SU-DHL-6 (cell line): ENCODE data around the gene PJVK.

Experiments used
- H2AFZ ChIP-seq: fragments of 200-600 bp; sonication (generic); 2 replicates; pipeline ENCODE4 v1.6.1; 2014; ENCODE audit warnings: low read depth, mild to moderate bottlenecking, moderate library complexity, mixed read lengths, antibody characterized with exemption, low read length; ENCODE audit not compliant: severe bottlenecking
- H3F3A ChIP-seq: fragments of 200-600 bp; shearing (Covaris generic); 2 replicates; pipeline ENCODE4 v1.6.0; 2016; ENCODE audit warnings: antibody characterized with exemption, mild to moderate bottlenecking; ENCODE audit not compliant: insufficient read depth
- H3K27ac ChIP-seq: fragments of 200-600 bp; sonication (generic); 2 replicates; pipeline ENCODE4 v1.5.1; 2016; ENCODE audit warnings: low read depth, mild to moderate bottlenecking, low read length, moderate library complexity, mixed read lengths
- H3K27me3 ChIP-seq: fragments of 200-600 bp; sonication (generic), shearing (Covaris generic); 2 replicates; pipeline ENCODE4 v1.6.0; 2014; ENCODE audit warnings: mild to moderate bottlenecking, low read length
- H3K36me3 ChIP-seq: fragments of 200-600 bp; sonication (generic); 2 replicates; pipeline ENCODE4 v1.6.1; 2014; ENCODE audit warnings: mild to moderate bottlenecking, low read length, mixed read lengths
- H3K4me2 ChIP-seq: fragments of 300-600, 200-600 bp; shearing (Covaris generic), sonication (generic); 2 replicates; pipeline ENCODE4 v1.6.0; 2014; ENCODE audit warnings: low read length, low read depth, mild to moderate bottlenecking; ENCODE audit not compliant: poor library complexity, severe bottlenecking
- H3K4me3 ChIP-seq: fragments of 200-600 bp; sonication (generic); 2 replicates; pipeline ENCODE4 v1.5.1; 2014; ENCODE audit warnings: antibody characterized with exemption, low read length, mild to moderate bottlenecking, mixed read lengths; ENCODE audit not compliant: insufficient read depth, poor library complexity, severe bottlenecking
- H3K79me2 ChIP-seq: fragments of 200-600 bp; sonication (generic); 2 replicates; pipeline ENCODE4 v1.6.1; 2014; ENCODE audit warnings: mild to moderate bottlenecking, low read length, moderate library complexity; ENCODE audit not compliant: insufficient read depth
- H3K9ac ChIP-seq: fragments of 200-600 bp; sonication (generic); 2 replicates; pipeline ENCODE4 v1.7.0; 2014; ENCODE audit warnings: mild to moderate bottlenecking, low read length
- H3K9me2 ChIP-seq: fragments of 200-600 bp; sonication (generic); replicated peaks from 2 replicates; pipeline ENCODE4 v1.6.1; 2014; ENCODE audit warnings: low read length; ENCODE audit not compliant: insufficient read depth
- H3K9me3 ChIP-seq: fragments of 200-600 bp; sonication (generic); 2 replicates; pipeline ENCODE4 v1.6.1; 2014; ENCODE audit warnings: low read length, mixed read lengths; ENCODE audit not compliant: insufficient read depth
- H4K20me1 ChIP-seq: fragments of 200-600 bp; sonication (generic); 2 replicates; pipeline ENCODE4 v1.6.1; 2014; ENCODE audit warnings: low read depth, mild to moderate bottlenecking, antibody characterized with exemption, low read length, moderate library complexity, mixed read lengths
- EZH2phosphoT487 ChIP-seq: fragments of 200-600 bp; sonication (generic), shearing (Covaris generic); conservative IDR thresholded peaks from 2 replicates; pipeline ENCODE4 v1.6.1; 2018; ENCODE audit warnings: mild to moderate bottlenecking, antibody characterized with exemption, low read length, moderate library complexity, mixed read lengths
- TF ChIP-seq, protein P1 (sequence below): fragments of 200-600 bp; sonication (generic); IDR thresholded peaks from one replicate; pipeline ENCODE4 v1.5.1; 2017; ENCODE audit warnings: antibody characterized with exemption, mild to moderate bottlenecking, low read length, moderate library complexity; ENCODE audit not compliant: insufficient read depth, poor library complexity, severe bottlenecking

PJVK gene

GRCh38 chr2:178436662-178437061, 14.5 kb upstream of the PJVK start:
- no peak overlapping the region for H3K4me3 ChIP-seq
- no peak overlapping the region for H2AFZ ChIP-seq
- no peaks in the 10 kb centered on the region for H3K27me3 ChIP-seq
- no peak overlapping the region for H3K9ac ChIP-seq
- H3K27ac ChIP-seq = no peak overlapping the region
- no peak for TF ChIP-seq EZH2phosphoT487
- TF ChIP-seq, protein P1, sequence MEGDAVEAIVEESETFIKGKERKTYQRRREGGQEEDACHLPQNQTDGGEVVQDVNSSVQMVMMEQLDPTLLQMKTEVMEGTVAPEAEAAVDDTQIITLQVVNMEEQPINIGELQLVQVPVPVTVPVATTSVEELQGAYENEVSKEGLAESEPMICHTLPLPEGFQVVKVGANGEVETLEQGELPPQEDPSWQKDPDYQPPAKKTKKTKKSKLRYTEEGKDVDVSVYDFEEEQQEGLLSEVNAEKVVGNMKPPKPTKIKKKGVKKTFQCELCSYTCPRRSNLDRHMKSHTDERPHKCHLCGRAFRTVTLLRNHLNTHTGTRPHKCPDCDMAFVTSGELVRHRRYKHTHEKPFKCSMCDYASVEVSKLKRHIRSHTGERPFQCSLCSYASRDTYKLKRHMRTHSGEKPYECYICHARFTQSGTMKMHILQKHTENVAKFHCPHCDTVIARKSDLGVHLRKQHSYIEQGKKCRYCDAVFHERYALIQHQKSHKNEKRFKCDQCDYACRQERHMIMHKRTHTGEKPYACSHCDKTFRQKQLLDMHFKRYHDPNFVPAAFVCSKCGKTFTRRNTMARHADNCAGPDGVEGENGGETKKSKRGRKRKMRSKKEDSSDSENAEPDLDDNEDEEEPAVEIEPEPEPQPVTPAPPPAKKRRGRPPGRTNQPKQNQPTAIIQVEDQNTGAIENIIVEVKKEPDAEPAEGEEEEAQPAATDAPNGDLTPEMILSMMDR = no peak
- no peaks in the 10 kb centered on the region for H3K9me2 ChIP-seq
- H3K79me2 ChIP-seq = no peaks in the 10 kb centered on the region
- H3F3A ChIP-seq = peaks cover 14% of the 10 kb centered on the region; the same call in 1 of the 2 replicates
- H3K36me3 ChIP-seq = peaks cover 66% of the 10 kb centered on the region; the same call in 1 of the 2 replicates
- no peaks in the 10 kb centered on the region for H4K20me1 ChIP-seq
- no peak overlapping the region for H3K4me2 ChIP-seq
- H3K9me3 ChIP-seq = no peaks in the 10 kb centered on the region

DNA sequence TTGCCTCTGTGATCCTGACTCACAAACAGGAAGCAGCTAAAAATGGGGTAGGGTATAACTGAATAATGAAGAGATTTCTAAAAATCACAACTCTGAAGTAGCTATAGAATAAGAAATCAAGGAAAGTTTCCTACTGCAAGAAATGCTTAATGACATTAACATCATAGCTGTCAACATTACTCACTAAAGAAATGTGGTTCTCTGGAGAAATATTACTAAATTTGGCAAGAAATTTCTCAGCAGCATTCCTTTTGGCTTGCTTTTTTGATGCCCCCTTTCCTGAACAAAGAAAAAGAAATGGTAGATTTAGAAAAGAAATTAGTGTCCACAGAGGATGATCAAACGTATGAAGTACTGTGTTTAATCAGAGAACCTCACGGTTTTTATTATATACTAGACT, 9.8 kb upstream of the PJVK start:
- no peaks in the 10 kb centered on the region for H3K9me2 ChIP-seq
- no peaks in the 10 kb centered on the region for H3K27me3 ChIP-seq
- peaks cover 68% of the 10 kb centered on the region for H3K36me3 ChIP-seq
- H3K27ac ChIP-seq = no peak overlapping the region
- H3F3A ChIP-seq = 0 out of 2 replicates have a peak, but pooled peaks cover 13% of the 10 kb centered on the region
- no peaks in the 10 kb centered on the region for H3K79me2 ChIP-seq
- no peaks in the 10 kb centered on the region for H4K20me1 ChIP-seq
- no peak overlapping the region for H3K9ac ChIP-seq
- TF ChIP-seq, protein P1 = no peak
- TF ChIP-seq EZH2phosphoT487 = no peak
- no peak overlapping the region for H3K4me2 ChIP-seq
- H3K9me3 ChIP-seq = no peaks in the 10 kb centered on the region
- no peak overlapping the region for H3K4me3 ChIP-seq
- no peak overlapping the region for H2AFZ ChIP-seq

DNA sequence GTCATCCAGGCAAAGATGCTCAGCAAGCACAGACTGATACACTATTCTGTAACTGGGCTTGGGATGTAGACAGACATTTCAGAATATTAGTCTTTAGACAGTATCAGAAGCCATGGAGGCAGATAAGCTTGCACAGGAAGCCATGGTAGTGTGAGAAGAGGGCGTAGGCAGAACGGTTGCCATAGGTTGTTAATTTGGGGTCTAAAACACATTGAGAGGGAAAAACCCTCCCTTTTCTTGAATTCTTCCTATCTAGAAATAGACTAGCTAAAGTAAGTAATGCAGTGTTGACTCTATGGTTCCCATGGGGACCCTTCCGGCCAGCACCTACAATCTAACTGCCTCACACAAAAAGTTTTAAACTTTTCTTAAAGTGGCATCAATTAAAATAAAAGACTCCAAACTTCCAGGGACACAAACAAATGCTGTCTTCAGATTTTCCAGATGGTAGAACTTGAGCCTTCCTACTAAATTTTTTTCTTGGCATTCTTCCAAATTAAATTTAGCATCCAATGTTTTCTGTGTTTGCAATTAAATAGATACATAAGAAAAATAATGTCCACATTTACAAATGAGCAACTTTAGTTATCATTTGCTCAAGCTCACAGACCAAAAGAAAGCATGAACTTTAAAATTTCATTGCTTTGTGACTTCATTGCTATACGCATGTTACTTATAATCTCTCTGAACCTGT, 2.1 kb upstream of the PJVK start:
- TF ChIP-seq, protein P1 = no peak
- no peak for TF ChIP-seq EZH2phosphoT487
- no peaks in the 10 kb centered on the region for H3K9me3 ChIP-seq
- H3K9ac ChIP-seq = peak overlapping the region; percentile 74
- peak overlapping the region; percentile 91 for H3K27ac ChIP-seq
- no peaks in the 10 kb centered on the region for H4K20me1 ChIP-seq
- peaks cover 23% of the 10 kb centered on the region for H3K79me2 ChIP-seq
- peak overlapping the region; percentile 77 for H3K4me3 ChIP-seq
- no peak overlapping the region for H2AFZ ChIP-seq
- peaks cover 16% of the 10 kb centered on the region for H3K36me3 ChIP-seq
- H3K27me3 ChIP-seq = no peaks in the 10 kb centered on the region
- H3K4me2 ChIP-seq = peak overlapping the region; percentile 91
- peaks cover 20% of the 10 kb centered on the region for H3F3A ChIP-seq
- no peaks in the 10 kb centered on the region for H3K9me2 ChIP-seq
